Astrocyte (in vitro differentiated cells and primary cell): ENCODE measurements around the gene URM1. TPM values are rescaled to one million over a fixed set of nuclear protein-coding genes. Genes with fewer than 3 reads are reported as not detected.

Experiments used
- DNase-seq: peaks from one replicate; pipeline ENCODE4 v3.0.0-alpha.2; 2010; ENCODE audit warnings: low read depth
- FAIRE-seq: peaks from 2 replicates; lab custom pipeline; 2011; peaks lifted over from hg19 to GRCh38; lab: Jason Lieb, UNC
- H2AFZ ChIP-seq: 2 replicates; pipeline ENCODE4 v1.6.0; 2012; ENCODE audit warnings: low read depth, low read length, inconsistent platforms
- H3K27ac ChIP-seq: 2 replicates; pipeline ENCODE4 v1.5.1; 2011; ENCODE audit warnings: low read depth, low read length, inconsistent platforms
- H3K27me3 ChIP-seq: 2 replicates; pipeline ENCODE4 v1.6.0; 2011; ENCODE audit warnings: low read length, inconsistent platforms; ENCODE audit not compliant: insufficient read depth
- H3K36me3 ChIP-seq: 2 replicates; pipeline ENCODE4 v1.5.1; 2011; ENCODE audit warnings: low read length, inconsistent platforms; ENCODE audit not compliant: insufficient read depth
- H3K4me1 ChIP-seq: 2 replicates; pipeline ENCODE4 v1.5.1; 2011; ENCODE audit warnings: low read length, inconsistent platforms; ENCODE audit not compliant: insufficient read depth
- H3K4me2 ChIP-seq: 2 replicates; pipeline ENCODE4 v1.6.0; 2012; ENCODE audit warnings: low read length, inconsistent platforms
- H3K4me3 ChIP-seq: 2 replicates; pipeline ENCODE4 v1.5.1; 2011; ENCODE audit warnings: low read depth, mild to moderate bottlenecking, low read length, inconsistent platforms; ENCODE audit not compliant: insufficient read depth
- H3K79me2 ChIP-seq: 2 replicates; pipeline ENCODE4 v1.6.0; 2012; ENCODE audit warnings: mild to moderate bottlenecking, low read length, inconsistent platforms; ENCODE audit not compliant: insufficient read depth
- H3K9ac ChIP-seq: 2 replicates; pipeline ENCODE4 v1.6.0; 2012; ENCODE audit warnings: mild to moderate bottlenecking, low read length, inconsistent platforms
- H3K9me3 ChIP-seq: 2 replicates; pipeline ENCODE4 v1.5.1; 2012; ENCODE audit warnings: low read depth, mild to moderate bottlenecking, low read length, inconsistent platforms; ENCODE audit not compliant: insufficient read depth
- H4K20me1 ChIP-seq: 2 replicates; pipeline ENCODE4 v1.6.0; 2012; ENCODE audit warnings: low read length, inconsistent platforms; ENCODE audit not compliant: insufficient read depth
- H3K27ac Mint-ChIP-seq: one replicate; pipeline ENCODE4 v1.8.0; 2021; ENCODE audit warnings: mild to moderate bottlenecking, mixed read lengths; ENCODE audit not compliant: unreplicated experiment
- H3K27me3 Mint-ChIP-seq: one replicate; pipeline ENCODE4 v1.8.0; 2021; ENCODE audit warnings: low read depth, mixed read lengths; ENCODE audit not compliant: unreplicated experiment
- H3K36me3 Mint-ChIP-seq: one replicate; pipeline ENCODE4 v1.8.0; 2021; ENCODE audit warnings: low read depth, mixed read lengths; ENCODE audit not compliant: unreplicated experiment
- H3K4me1 Mint-ChIP-seq: one replicate; pipeline ENCODE4 v1.8.0; 2021; ENCODE audit warnings: low read depth, mixed read lengths; ENCODE audit not compliant: unreplicated experiment
- H3K4me3 Mint-ChIP-seq: one replicate; pipeline ENCODE4 v1.8.0; 2021; ENCODE audit warnings: mild to moderate bottlenecking, moderate library complexity, mixed read lengths; ENCODE audit not compliant: unreplicated experiment
- H3K9me3 Mint-ChIP-seq: one replicate; pipeline ENCODE4 v1.8.0; 2021; ENCODE audit warnings: mild to moderate bottlenecking, mixed read lengths; ENCODE audit not compliant: unreplicated experiment
- CTCF ChIP-seq: IDR thresholded peaks from 2 replicates; pipeline ENCODE4 v1.5.1; 2011; ENCODE audit warnings: low read depth, mild to moderate bottlenecking, inconsistent platforms, low read length, moderate library complexity; ENCODE audit not compliant: insufficient read depth
- EZH2 ChIP-seq: IDR thresholded peaks from 2 replicates; pipeline ENCODE4 v1.6.1; 2012; ENCODE audit warnings: mild to moderate bottlenecking, low read length, inconsistent platforms; ENCODE audit not compliant: insufficient read depth
- total RNA-seq: library from RNA; stranded (reverse); gene quantifications from 2 replicates; pipeline ENCODE4 v1.2.1, GENCODE V29; 2021

Gene URM1
- total RNA-seq, 1 donor from 2014 or later, result 50.7 TPM

- H3K9ac ChIP-seq, result peak overlapping the region; percentile 78
Observed at GRCh38 chr9:128340691-128341434, 30.3 kb upstream of the URM1 start.

GRCh38 chr9:128341435-128341849, 29.7 kb upstream of the URM1 start:
- H4K20me1 ChIP-seq, result peaks cover 17% of the 10 kb centered on the region
- peaks cover 10% of the 10 kb centered on the region for H3K36me3 Mint-ChIP-seq
- peaks cover 15% of the 10 kb centered on the region for H3K36me3 ChIP-seq
- peaks cover 7% of the 10 kb centered on the region for H3K79me2 ChIP-seq
- H3K27ac Mint-ChIP-seq, result peak overlapping the region; percentile 37
- H3K9me3 ChIP-seq, result no peaks in the 10 kb centered on the region
- peak; percentile 32 for DNase-seq
- peaks cover 6% of the 10 kb centered on the region for H3K4me1 ChIP-seq
- H3K27me3 Mint-ChIP-seq, result no peaks in the 10 kb centered on the region
- peak overlapping the region; percentile 62 for H2AFZ ChIP-seq
- FAIRE-seq, result no peak
- H3K4me2 ChIP-seq, result peak overlapping the region; percentile 98
- peak overlapping the region; percentile 94 for H3K4me3 Mint-ChIP-seq
- H3K27ac ChIP-seq, result no peak overlapping the region
- no peaks in the 10 kb centered on the region for H3K27me3 ChIP-seq
- H3K9me3 Mint-ChIP-seq, result no peaks in the 10 kb centered on the region
- peak overlapping the region; percentile 78 for H3K9ac ChIP-seq
- peak overlapping the region; percentile 71 for H3K4me3 ChIP-seq
- H3K4me1 Mint-ChIP-seq, result no peaks in the 10 kb centered on the region
- TF ChIP-seq CTCF (peak; percentile 43), EZH2 (no peak)

More at GRCh38 chr9:128340691-128341434, 30.3 kb upstream of the URM1 start:
- H3K79me2 ChIP-seq, result peaks cover 7% of the 10 kb centered on the region
- Mint-ChIP-seq H3K27ac (peak overlapping the region; percentile 37), H3K4me1 (no peaks in the 10 kb centered on the region), H3K9me3 (no peaks in the 10 kb centered on the region), H3K27me3 (no peaks in the 10 kb centered on the region), H3K36me3 (peaks cover 10% of the 10 kb centered on the region), H3K4me3 (peak overlapping the region; percentile 94)
- H3K9me3 ChIP-seq, result no peaks in the 10 kb centered on the region
- H3K36me3 ChIP-seq, result peaks cover 15% of the 10 kb centered on the region
- FAIRE-seq, result no peak
- DNase-seq, result no peak
- H3K4me2 ChIP-seq, result peak overlapping the region; percentile 98
- peak overlapping the region; percentile 71 for H3K4me3 ChIP-seq
- peaks cover 6% of the 10 kb centered on the region for H3K4me1 ChIP-seq
- TF ChIP-seq EZH2 (no peak), CTCF (no peak)
- H3K27ac ChIP-seq, result no peak overlapping the region
- H3K27me3 ChIP-seq, result no peaks in the 10 kb centered on the region
- peaks cover 17% of the 10 kb centered on the region for H4K20me1 ChIP-seq
- peak overlapping the region; percentile 62 for H2AFZ ChIP-seq
